ENCODE measurements around the gene NIT1. TPM values are rescaled to one million over a fixed set of nuclear protein-coding genes. Genes with fewer than 3 reads are reported as not detected.

Gene NIT1
- total and polyA plus RNA-seq, 9 of the 15 experiments (the other 6 are each of a cell fraction or from before 2014, with no cell fraction given): 18.4 to 76.0 (median 33.7) TPM

DNA sequence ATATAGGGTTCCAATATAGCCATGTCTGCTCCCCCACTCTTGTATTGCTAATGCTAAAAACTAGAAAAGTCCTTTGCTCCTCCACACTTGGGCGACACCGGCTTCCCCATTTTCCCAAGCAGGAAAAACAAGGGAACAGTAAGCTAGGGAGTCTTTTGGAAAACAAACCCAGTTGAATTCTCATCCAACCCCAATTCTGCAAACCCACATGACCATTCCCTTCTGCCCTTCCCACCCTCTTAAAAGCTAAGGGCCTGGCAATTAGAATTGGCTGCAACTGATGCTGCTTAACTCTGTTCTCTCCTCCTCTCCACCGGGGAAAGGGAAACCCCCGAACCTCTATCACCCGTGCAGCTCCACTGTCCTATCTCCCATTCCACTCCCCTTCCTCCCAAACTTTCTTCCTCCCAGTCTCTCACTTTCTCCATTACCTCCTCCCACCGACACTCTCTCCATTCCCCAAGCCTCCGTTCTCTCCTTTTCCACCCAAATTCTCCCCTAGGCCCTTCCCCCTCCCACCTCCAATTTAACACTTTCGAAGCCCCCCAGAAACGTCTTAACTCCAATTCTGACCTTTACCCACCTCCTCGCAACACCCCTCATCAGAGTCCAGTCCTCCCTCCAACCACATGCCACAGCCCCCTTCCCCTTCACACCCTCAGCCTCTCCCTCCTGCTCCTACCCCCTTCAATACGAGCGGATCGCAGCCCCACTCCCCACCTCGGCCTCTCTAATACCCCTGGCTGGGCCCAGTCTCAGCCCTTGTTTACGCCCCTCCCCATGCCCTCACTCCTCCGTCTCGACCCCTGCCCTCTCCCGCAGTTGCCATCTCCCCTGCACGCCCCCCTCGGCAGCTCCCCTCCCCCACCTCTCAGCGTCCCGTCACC is 13.9 kb downstream of the NIT1 start (continued):
- TF ChIP-seq, protein P1, sequence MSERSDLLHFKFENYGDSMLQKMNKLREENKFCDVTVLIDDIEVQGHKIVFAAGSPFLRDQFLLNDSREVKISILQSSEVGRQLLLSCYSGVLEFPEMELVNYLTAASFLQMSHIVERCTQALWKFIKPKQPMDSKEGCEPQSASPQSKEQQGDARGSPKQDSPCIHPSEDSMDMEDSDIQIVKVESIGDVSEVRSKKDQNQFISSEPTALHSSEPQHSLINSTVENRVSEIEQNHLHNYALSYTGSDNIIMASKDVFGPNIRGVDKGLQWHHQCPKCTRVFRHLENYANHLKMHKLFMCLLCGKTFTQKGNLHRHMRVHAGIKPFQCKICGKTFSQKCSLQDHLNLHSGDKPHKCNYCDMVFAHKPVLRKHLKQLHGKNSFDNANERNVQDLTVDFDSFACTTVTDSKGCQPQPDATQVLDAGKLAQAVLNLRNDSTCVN (CRISPR knock-in tag; IDR thresholded peaks at IDR 0.05): peak; percentile 9; the same call in 1 of the 2 replicates
- TF ChIP-seq THRAP3 (IDR thresholded peaks at IDR 0.05; ENCODE audit: borderline replicate concordance): no peak
- TF ChIP-seq U2AF1 (optimal IDR thresholded peaks at IDR 0.05; ENCODE audit: low read depth, low read length): no peak
- TF ChIP-seq, protein P2, sequence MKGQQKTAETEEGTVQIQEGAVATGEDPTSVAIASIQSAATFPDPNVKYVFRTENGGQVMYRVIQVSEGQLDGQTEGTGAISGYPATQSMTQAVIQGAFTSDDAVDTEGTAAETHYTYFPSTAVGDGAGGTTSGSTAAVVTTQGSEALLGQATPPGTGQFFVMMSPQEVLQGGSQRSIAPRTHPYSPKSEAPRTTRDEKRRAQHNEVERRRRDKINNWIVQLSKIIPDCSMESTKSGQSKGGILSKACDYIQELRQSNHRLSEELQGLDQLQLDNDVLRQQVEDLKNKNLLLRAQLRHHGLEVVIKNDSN (CRISPR knock-in tag; IDR thresholded peaks at IDR 0.05): no peak
- no peak for TF ChIP-seq TAF15 (IDR thresholded peaks at IDR 0.05; ENCODE audit: low read depth, low read length)
- TF ChIP-seq ZNF696 (CRISPR knock-in tag; conservative IDR thresholded peaks at IDR 0.05): no peak
- no peak for TF ChIP-seq MTA3 (IDR thresholded peaks at IDR 0.05; ENCODE audit: borderline replicate concordance)
- peak; percentile 70; the same call in 1 of the 2 replicates for TF ChIP-seq MIER1 (IDR thresholded peaks at IDR 0.05; ENCODE audit: low read depth)
- TF ChIP-seq HMG20B (CRISPR knock-in tag; IDR thresholded peaks at IDR 0.05): no peak
- TF ChIP-seq NFYB (IDR thresholded peaks at IDR 0.05; ENCODE audit: extremely low read depth, insufficient read length): no peak
- TF ChIP-seq, protein P3, sequence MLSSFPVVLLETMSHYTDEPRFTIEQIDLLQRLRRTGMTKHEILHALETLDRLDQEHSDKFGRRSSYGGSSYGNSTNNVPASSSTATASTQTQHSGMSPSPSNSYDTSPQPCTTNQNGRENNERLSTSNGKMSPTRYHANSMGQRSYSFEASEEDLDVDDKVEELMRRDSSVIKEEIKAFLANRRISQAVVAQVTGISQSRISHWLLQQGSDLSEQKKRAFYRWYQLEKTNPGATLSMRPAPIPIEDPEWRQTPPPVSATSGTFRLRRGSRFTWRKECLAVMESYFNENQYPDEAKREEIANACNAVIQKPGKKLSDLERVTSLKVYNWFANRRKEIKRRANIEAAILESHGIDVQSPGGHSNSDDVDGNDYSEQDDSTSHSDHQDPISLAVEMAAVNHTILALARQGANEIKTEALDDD (IDR thresholded peaks at IDR 0.05): no peak
- TF ChIP-seq TEAD1 (CRISPR knock-in tag; IDR thresholded peaks at IDR 0.05): no peak
- TF ChIP-seq SNRNP70 (optimal IDR thresholded peaks at IDR 0.05; ENCODE audit: low read depth, low read length): no peak

Data from K562 (cell line).